ENCODE measurements around the gene CAPN9. TPM values are rescaled to one million over a fixed set of nuclear protein-coding genes. Genes with fewer than 3 reads are reported as not detected.

Gene CAPN9
- total and polyA plus RNA-seq, 8 donors, result 0.84 to 5.0 (median 1.7) TPM

- intact Hi-C loops (cut with DNase I), result loop anchor here in 1 of 2 donors (5.0 kb wide), 2 partner anchors 121 to 416 kb away; no protein-coding TSS in a partner anchor
- H3K27me3 ChIP-seq, result peaks cover 0 to 5% of the 10 kb centered on the region in 2 donors
- H3K27ac ChIP-seq, result no peak overlapping the region
- no peak overlapping the region for H3K4me3 ChIP-seq
- ATAC-seq, result no peak
- no peak for TF ChIP-seq CTCF (IDR thresholded peaks at IDR 0.05)
- DNase-seq, result no peak
- H3K36me3 ChIP-seq, result no peaks in the 10 kb centered on the region
- no peaks in the 10 kb centered on the region for H3K4me1 ChIP-seq
- H3K9me3 ChIP-seq, result no peaks in the 10 kb centered on the region
Measured at GRCh38 chr1:230796626-230797025, 49.4 kb downstream of the CAPN9 start.

GRCh38 chr1:230797376-230797920 is 50.3 kb downstream of the CAPN9 start:
- intact Hi-C loops (cut with DNase I), result loop anchor here in 1 of 2 donors (5.0 kb wide), 2 partner anchors 120 to 415 kb away; no protein-coding TSS in a partner anchor
- ATAC-seq (no peak), DNase-seq (no peak)
- Histone ChIP-seq H3K9me3 (no peaks in the 10 kb centered on the region), H3K36me3 (no peaks in the 10 kb centered on the region), H3K27me3 (peaks cover 0 to 5% of the 10 kb centered on the region in 2 donors), H3K27ac (no peak overlapping the region), H3K4me3 (no peak overlapping the region), H3K4me1 (no peaks in the 10 kb centered on the region)
- TF ChIP-seq CTCF (IDR thresholded peaks at IDR 0.05), result no peak

- TF ChIP-seq CTCF (IDR thresholded peaks at IDR 0.05), result peak; percentile 36 to 56
- no peak overlapping the region for H3K4me3 ChIP-seq
- no peaks in the 10 kb centered on the region for H3K9me3 ChIP-seq
- no peaks in the 10 kb centered on the region for H3K36me3 ChIP-seq
- ATAC-seq, result peak; percentile 93
- intact Hi-C loops (cut with DNase I), result loop anchor here in 1 of 2 donors (5.0 kb wide), 2 partner anchors 119 to 414 kb away; no protein-coding TSS in a partner anchor
- no peak overlapping the region for H3K27ac ChIP-seq
- peaks cover 0 to 5% of the 10 kb centered on the region in 2 donors for H3K27me3 ChIP-seq
- H3K4me1 ChIP-seq, result no peaks in the 10 kb centered on the region
- DNase-seq, result peak in 2 of 4 donors; percentile 59 to 77
Measured at GRCh38 chr1:230797942-230798365, 50.8 kb downstream of the CAPN9 start.

- TF ChIP-seq CTCF (IDR thresholded peaks at IDR 0.05), result no peak
- ATAC-seq (no peak), DNase-seq (no peak)
- peaks cover 0 to 5% of the 10 kb centered on the region in 2 donors for H3K27me3 ChIP-seq
- H3K4me1 ChIP-seq, result no peaks in the 10 kb centered on the region
- no peak overlapping the region for H3K27ac ChIP-seq
- H3K4me3 ChIP-seq, result no peak overlapping the region
- H3K36me3 ChIP-seq, result no peaks in the 10 kb centered on the region
- intact Hi-C loops (cut with DNase I), result loop anchor here in 1 of 2 donors (5.0 kb wide), 2 partner anchors 119 to 414 kb away; no protein-coding TSS in a partner anchor
- H3K9me3 ChIP-seq, result no peaks in the 10 kb centered on the region
Measured at GRCh38 chr1:230798491-230798890, 51.3 kb downstream of the CAPN9 start.

GRCh38 chr1:230800891-230801840 is 54.0 kb downstream of the CAPN9 start:
- Histone ChIP-seq H3K9me3 (no peaks in the 10 kb centered on the region), H3K4me3 (no peak overlapping the region), H3K4me1 (no peaks in the 10 kb centered on the region), H3K27ac (no peak overlapping the region), H3K36me3 (no peaks in the 10 kb centered on the region), H3K27me3 (peaks cover 0 to 5% of the 10 kb centered on the region in 2 donors)
- peak; percentile 33 for ATAC-seq
- intact Hi-C loops (cut with DNase I), result no loop called here
- no peak for TF ChIP-seq CTCF (IDR thresholded peaks at IDR 0.05)
- no peak for DNase-seq

Data from left lung (tissue), 10 donors.